ENCODE measurements around the gene UBL7. TPM values are rescaled to one million over a fixed set of nuclear protein-coding genes. Genes with fewer than 3 reads are reported as not detected.

Gene UBL7, protein sequence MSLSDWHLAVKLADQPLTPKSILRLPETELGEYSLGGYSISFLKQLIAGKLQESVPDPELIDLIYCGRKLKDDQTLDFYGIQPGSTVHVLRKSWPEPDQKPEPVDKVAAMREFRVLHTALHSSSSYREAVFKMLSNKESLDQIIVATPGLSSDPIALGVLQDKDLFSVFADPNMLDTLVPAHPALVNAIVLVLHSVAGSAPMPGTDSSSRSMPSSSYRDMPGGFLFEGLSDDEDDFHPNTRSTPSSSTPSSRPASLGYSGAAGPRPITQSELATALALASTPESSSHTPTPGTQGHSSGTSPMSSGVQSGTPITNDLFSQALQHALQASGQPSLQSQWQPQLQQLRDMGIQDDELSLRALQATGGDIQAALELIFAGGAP
- total RNA-seq: 21.6 and 22.1 TPM in 2 replicates

DNA sequence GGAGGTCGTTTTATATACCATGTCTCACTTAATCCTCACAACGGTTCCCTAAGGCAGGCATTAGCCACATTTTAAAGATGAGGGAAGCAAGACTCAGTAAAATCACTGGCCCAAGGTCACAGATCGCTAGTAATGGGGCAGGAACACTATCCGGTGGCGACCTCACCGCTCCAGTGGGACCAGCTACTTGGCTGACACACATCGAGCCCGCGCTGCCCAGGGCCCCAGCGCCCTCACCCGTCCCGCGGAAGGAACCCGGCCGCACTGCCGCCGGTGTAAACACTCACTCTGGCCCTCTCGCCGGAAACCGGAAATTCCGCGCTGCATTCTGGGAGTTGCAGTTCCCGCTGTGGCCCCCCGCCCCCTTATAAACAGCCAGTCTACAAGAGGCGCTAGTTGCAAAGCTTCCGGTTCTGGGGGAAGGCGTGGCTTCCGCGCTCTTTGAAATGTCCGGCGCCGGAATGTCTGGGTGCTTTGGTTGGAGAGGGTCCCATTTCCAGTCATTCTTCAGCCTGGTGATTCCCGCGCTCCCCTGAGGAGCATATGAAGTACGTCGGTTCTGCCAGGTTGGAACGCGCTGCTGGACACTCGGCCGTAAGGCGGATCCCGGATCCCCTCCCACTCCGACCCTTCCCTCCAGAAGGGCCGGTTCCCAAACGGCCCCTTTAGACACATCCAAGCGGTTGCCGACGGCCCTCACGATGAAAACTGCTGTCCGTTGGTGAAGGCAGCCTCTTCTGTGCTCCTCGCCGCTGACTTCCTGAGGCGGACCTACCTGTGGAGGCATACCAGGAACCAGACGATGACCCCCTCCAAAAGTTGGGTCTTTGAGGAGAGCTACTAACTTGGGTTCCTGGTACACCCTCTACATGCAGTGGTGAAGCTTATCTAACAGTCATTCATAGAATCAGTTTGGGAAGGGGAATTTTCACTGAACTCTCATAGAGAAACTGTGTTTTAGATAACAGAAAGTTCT lies at the start of gene UBL7:
UBL7 (minus strand) TSS at position 290 of the 976 bp plus-strand sequence. CDS start 2,293 bp downstream, outside the sequence.
- H3K36me3 ChIP-seq (ENCODE audit: control insufficient read depth, insufficient read depth, low read length): peaks cover 1% of the 10 kb centered on the region
- TF ChIP-seq CTCF (IDR thresholded peaks at IDR 0.05; ENCODE audit: insufficient read depth, low read length, severe bottlenecking): peak; percentile 32
- H3K27me3 ChIP-seq (ENCODE audit: control insufficient read depth, insufficient read depth, low read length): no peaks in the 10 kb centered on the region
- DNase-seq (ENCODE audit: low read depth): peak; percentile 90
- no peak for FAIRE-seq
- peak within 1 kb of the TSS; percentile 86 for H3K4me3 ChIP-seq (ENCODE audit: low read depth, low read length)

DNA sequence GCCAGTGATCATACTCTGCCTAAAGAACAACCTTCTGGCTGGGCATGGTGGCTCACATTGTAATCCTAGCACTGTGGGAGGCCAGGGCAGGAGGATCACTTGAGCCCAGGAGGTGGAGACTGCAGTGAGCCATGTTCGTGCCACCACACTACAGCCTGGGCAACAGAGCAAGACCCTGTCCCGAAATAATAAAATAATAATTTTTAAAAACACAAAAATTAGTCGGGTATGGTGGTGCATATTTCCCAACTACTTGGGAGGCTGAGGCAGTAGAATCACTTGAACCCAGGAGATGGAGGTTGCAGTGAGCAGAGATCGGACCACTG lies 45.5 kb upstream of the UBL7 start:
- no peaks in the 10 kb centered on the region for H3K27me3 ChIP-seq (ENCODE audit: control insufficient read depth, insufficient read depth, low read length)
- no peak for DNase-seq (ENCODE audit: low read depth)
- no peak overlapping the region for H3K4me3 ChIP-seq (ENCODE audit: low read depth, low read length)
- no peaks in the 10 kb centered on the region for H3K36me3 ChIP-seq (ENCODE audit: control insufficient read depth, insufficient read depth, low read length)
- TF ChIP-seq CTCF (IDR thresholded peaks at IDR 0.05; ENCODE audit: insufficient read depth, low read length, severe bottlenecking): no peak
- FAIRE-seq: no peak

- Histone ChIP-seq H3K4me3 (ENCODE audit: low read depth, low read length) (no peak overlapping the region), H3K27me3 (ENCODE audit: control insufficient read depth, insufficient read depth, low read length) (no peaks in the 10 kb centered on the region), H3K36me3 (ENCODE audit: control insufficient read depth, insufficient read depth, low read length) (no peaks in the 10 kb centered on the region)
- no peak for FAIRE-seq
- no peak for TF ChIP-seq CTCF (IDR thresholded peaks at IDR 0.05; ENCODE audit: insufficient read depth, low read length, severe bottlenecking)
- DNase-seq (ENCODE audit: low read depth): peak; percentile 64
Observed at GRCh38 chr15:74505837-74506514, 45.0 kb upstream of the UBL7 start.

GRCh38 chr15:74504836-74505235 lies 43.9 kb upstream of the UBL7 start:
- DNase-seq (ENCODE audit: low read depth) (no peak), FAIRE-seq (no peak)
- H3K27me3 ChIP-seq (ENCODE audit: control insufficient read depth, insufficient read depth, low read length): no peaks in the 10 kb centered on the region
- H3K4me3 ChIP-seq (ENCODE audit: low read depth, low read length): no peak overlapping the region
- no peaks in the 10 kb centered on the region for H3K36me3 ChIP-seq (ENCODE audit: control insufficient read depth, insufficient read depth, low read length)
- TF ChIP-seq CTCF (IDR thresholded peaks at IDR 0.05; ENCODE audit: insufficient read depth, low read length, severe bottlenecking): no peak

DNA sequence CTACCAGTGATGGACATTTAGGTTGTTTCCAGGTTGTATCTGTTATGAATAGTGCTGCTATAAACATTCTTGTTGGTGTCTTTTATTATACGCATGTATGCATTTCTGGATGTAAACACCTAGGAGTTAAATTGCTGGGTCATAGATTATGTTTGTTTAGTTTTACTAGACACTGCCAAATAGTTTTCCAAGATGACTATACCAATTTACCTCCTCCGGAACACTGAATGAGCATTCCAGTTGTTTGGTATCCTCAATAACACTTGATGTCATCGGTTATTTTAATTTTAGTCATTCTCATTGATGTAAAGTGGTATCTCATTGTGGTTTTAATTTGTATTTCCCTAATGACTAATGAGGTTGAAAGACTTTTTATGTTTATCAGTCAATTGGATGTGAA lies 43.5 kb upstream of the UBL7 start:
- DNase-seq (ENCODE audit: low read depth) (no peak), FAIRE-seq (no peak)
- H3K4me3 ChIP-seq (ENCODE audit: low read depth, low read length): no peak overlapping the region
- H3K36me3 ChIP-seq (ENCODE audit: control insufficient read depth, insufficient read depth, low read length): no peaks in the 10 kb centered on the region
- TF ChIP-seq CTCF (IDR thresholded peaks at IDR 0.05; ENCODE audit: insufficient read depth, low read length, severe bottlenecking): no peak
- no peaks in the 10 kb centered on the region for H3K27me3 ChIP-seq (ENCODE audit: control insufficient read depth, insufficient read depth, low read length)
